Aortic smooth muscle cell (primary cell): ENCODE data around the gene FUBP3. TPM values are rescaled to one million over a fixed set of nuclear protein-coding genes. Genes with fewer than 3 reads are reported as not detected.

Experiments used
- total RNA-seq: library from RNA; depleted of rRNA; stranded (reverse); fragments of >200 nt; gene quantifications from 2 replicates; pipeline ENCODE4 v1.2.3, GENCODE V29; 2014

The FUBP3 gene
- total RNA-seq = 43.0 and 49.9 TPM in 2 replicates

GRCh38 chr9:130578865-130579737 lies at the start of gene FUBP3:
Gene FUBP3, plus strand, starts transcription at chr9:130579577. Its CDS starts 104 bp downstream, at chr9:130579681.

GRCh38 chr9:130664251-130665028 lies 85.1 kb downstream of the FUBP3 start, which contains the start of gene PRDM12:
Gene PRDM12, plus strand, starts transcription at chr9:130664594. Its CDS starts 60 bp downstream, at chr9:130664654.

Other genes starting within 250 kb of the FUBP3 start
- 140 and 149 TPM in 2 replicates for gene ASS1, start 134.6 kb upstream of the FUBP3 start, total RNA-seq
- under 0.01 TPM in 1 of 2 replicates, not detected in the other for gene PRDM12, start 85.0 kb downstream of the FUBP3 start, total RNA-seq
- 20.0 and 30.6 TPM in 2 replicates for gene EXOSC2, start 114.2 kb downstream of the FUBP3 start, total RNA-seq